Activated CD8-positive, alpha-beta memory T cell treated with anti-CD3 and anti-CD28 coated beads for 24 hours (primary cell): ENCODE measurements around the gene CEPT1.
A peak's percentile ranks its signal among the peaks of the same experiment; 100 is the strongest.
"Not testable (repeated sequence)": the region's sequence is repeated elsewhere in the genome, so short reads cannot be mapped to it uniquely, and the experiment has no call there.

Experiments
- DNase-seq: peaks from one replicate; pipeline ENCODE4 v3.0.0-alpha.2; 2020

CEPT1 gene

GRCh38 chr1:111139956-111140679 lies at the start of gene CEPT1, which contains the start of gene DRAM2:
TSS of gene CEPT1 (plus strand) at chr1:111140223. CDS start at chr1:111147715, 7,492 bp downstream.
TSS of gene DRAM2 (minus strand) at chr1:111140093. CDS start at chr1:111131554, 8,539 bp downstream.
- DNase-seq: peak; percentile 94

GRCh38 chr1:111095421-111095820 lies 44.6 kb upstream of the CEPT1 start:
- not testable (repeated sequence) for DNase-seq

GRCh38 chr1:111097356-111098099 lies 42.5 kb upstream of the CEPT1 start:
- no peak for DNase-seq

- DNase-seq: no peak
Observed at GRCh38 chr1:111099289-111099688, 40.7 kb upstream of the CEPT1 start.

- DNase-seq: no peak
Observed at GRCh38 chr1:111101854-111102642, 38.0 kb upstream of the CEPT1 start.

- no peak for DNase-seq
Observed at GRCh38 chr1:111104981-111105380, 35.0 kb upstream of the CEPT1 start.

- DNase-seq: no peak
Observed at GRCh38 chr1:111110197-111110899, 29.7 kb upstream of the CEPT1 start.

- no peak for DNase-seq
Observed at GRCh38 chr1:111116496-111116895, 23.5 kb upstream of the CEPT1 start.

- no peak for DNase-seq
Observed at GRCh38 chr1:111126354-111126753, 13.7 kb upstream of the CEPT1 start.

GRCh38 chr1:111127923-111128643 lies 11.9 kb upstream of the CEPT1 start:
- no peak for DNase-seq

- DNase-seq: no peak
Observed at GRCh38 chr1:111129376-111129775, 10.6 kb upstream of the CEPT1 start.

- no peak for DNase-seq
Observed at GRCh38 chr1:111131693-111132092, 8.3 kb upstream of the CEPT1 start.

- no peak for DNase-seq
Observed at GRCh38 chr1:111133866-111134265, 6.2 kb upstream of the CEPT1 start.

- no peak for DNase-seq
Observed at GRCh38 chr1:111139324-111139955, 583 bp upstream of the CEPT1 start.

GRCh38 chr1:111140680-111140967 lies 601 bp downstream of the CEPT1 start:
- DNase-seq: no peak

- no peak for DNase-seq
Observed at GRCh38 chr1:111141245-111142220, 1.5 kb downstream of the CEPT1 start.

GRCh38 chr1:111142356-111142975 lies 2.4 kb downstream of the CEPT1 start:
- no peak for DNase-seq

GRCh38 chr1:111145542-111145941 lies 5.5 kb downstream of the CEPT1 start:
- no peak for DNase-seq

- DNase-seq: no peak
Observed at GRCh38 chr1:111145963-111146768, 6.1 kb downstream of the CEPT1 start.
